ENCODE results near the gene AMN.

DNA sequence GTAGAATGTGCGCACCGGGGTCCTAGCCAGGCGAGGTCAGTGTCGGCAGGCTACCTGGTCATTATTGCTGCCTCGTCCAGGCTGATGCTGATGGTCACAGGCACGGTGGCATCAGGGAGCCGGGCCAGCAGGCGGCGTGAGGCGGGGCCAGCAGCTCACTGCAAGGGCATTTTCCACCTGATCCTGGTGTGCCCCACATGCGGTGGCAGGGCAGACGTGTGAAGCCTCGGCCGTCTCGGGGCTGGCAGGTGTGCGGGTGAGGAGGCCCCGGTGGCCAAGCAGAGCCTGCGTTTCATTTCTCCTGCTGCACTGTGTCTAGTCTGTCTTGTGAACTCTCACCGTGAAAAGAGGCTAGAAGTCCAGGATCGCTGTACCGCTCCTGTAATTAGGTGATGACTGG lies 12.0 kb upstream of the AMN start:
- no peak for TF ChIP-seq POLR2A (IDR thresholded peaks at IDR 0.05)
- TF ChIP-seq, protein P1, sequence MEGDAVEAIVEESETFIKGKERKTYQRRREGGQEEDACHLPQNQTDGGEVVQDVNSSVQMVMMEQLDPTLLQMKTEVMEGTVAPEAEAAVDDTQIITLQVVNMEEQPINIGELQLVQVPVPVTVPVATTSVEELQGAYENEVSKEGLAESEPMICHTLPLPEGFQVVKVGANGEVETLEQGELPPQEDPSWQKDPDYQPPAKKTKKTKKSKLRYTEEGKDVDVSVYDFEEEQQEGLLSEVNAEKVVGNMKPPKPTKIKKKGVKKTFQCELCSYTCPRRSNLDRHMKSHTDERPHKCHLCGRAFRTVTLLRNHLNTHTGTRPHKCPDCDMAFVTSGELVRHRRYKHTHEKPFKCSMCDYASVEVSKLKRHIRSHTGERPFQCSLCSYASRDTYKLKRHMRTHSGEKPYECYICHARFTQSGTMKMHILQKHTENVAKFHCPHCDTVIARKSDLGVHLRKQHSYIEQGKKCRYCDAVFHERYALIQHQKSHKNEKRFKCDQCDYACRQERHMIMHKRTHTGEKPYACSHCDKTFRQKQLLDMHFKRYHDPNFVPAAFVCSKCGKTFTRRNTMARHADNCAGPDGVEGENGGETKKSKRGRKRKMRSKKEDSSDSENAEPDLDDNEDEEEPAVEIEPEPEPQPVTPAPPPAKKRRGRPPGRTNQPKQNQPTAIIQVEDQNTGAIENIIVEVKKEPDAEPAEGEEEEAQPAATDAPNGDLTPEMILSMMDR (IDR thresholded peaks at IDR 0.05), result no peak
